Adipocyte (in vitro differentiated cells): Measurements from ENCODE around the gene TSPAN12.
"Not testable (repeated sequence)": the region's sequence is repeated elsewhere in the genome, so short reads cannot be mapped to it uniquely, and the experiment has no call there.

Experiments
- DNase-seq: peaks from one replicate; pipeline ENCODE4 v3.0.0-alpha.2; 2015; ENCODE audit warnings: low read depth
- H3K27me3 ChIP-seq: replicated peaks from 2 replicates; pipeline ENCODE4 v1.7.0; 2013; ENCODE audit warnings: mild to moderate bottlenecking, low read length, moderate library complexity; ENCODE audit not compliant: control insufficient read depth, insufficient read depth
- H3K36me3 ChIP-seq: 2 replicates; pipeline ENCODE4 v1.7.0; 2013; ENCODE audit warnings: low read length, mild to moderate bottlenecking, moderate library complexity; ENCODE audit not compliant: control insufficient read depth, insufficient read depth, severe bottlenecking
- H3K4me1 ChIP-seq: 2 replicates; pipeline ENCODE4 v1.7.0; 2013; ENCODE audit warnings: mild to moderate bottlenecking, low read length, moderate library complexity; ENCODE audit not compliant: control insufficient read depth, insufficient read depth
- H3K4me3 ChIP-seq: 2 replicates; pipeline ENCODE4 v1.7.0; 2013; ENCODE audit warnings: mild to moderate bottlenecking, low read length, moderate library complexity
- H3K9ac ChIP-seq: 2 replicates; pipeline ENCODE4 v1.7.0; 2013; ENCODE audit warnings: mild to moderate bottlenecking, low read length, moderate library complexity
- H3K9me3 ChIP-seq: 2 replicates; pipeline ENCODE4 v1.7.0; 2013; ENCODE audit warnings: mild to moderate bottlenecking, low read length, moderate library complexity; ENCODE audit not compliant: control insufficient read depth

Gene TSPAN12

DNA sequence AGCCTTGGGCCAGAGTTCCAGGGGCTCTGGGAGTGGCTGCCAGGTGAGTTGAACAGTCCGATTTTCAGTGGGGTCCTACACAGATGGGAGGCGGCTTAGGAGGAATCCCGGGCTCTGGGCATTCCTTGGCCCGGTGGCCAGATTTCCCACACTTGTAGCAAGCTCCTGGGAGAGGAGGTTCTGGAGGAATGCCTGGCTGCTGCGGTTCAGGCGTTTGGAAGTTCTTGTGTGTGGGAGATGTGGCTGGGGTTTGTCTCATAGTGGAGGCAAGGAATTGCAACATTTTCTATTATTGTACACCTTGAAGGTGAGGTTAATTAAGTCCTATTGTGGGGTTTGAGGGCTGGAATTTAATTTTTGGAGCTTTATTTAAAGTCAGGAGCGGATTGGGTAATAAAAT, 77.5 kb downstream of the TSPAN12 start:
- not testable (repeated sequence) for H3K4me1 ChIP-seq, H3K27me3 ChIP-seq, H3K9me3 ChIP-seq, H3K9ac ChIP-seq, H3K36me3 ChIP-seq, DNase-seq, H3K4me3 ChIP-seq

DNA sequence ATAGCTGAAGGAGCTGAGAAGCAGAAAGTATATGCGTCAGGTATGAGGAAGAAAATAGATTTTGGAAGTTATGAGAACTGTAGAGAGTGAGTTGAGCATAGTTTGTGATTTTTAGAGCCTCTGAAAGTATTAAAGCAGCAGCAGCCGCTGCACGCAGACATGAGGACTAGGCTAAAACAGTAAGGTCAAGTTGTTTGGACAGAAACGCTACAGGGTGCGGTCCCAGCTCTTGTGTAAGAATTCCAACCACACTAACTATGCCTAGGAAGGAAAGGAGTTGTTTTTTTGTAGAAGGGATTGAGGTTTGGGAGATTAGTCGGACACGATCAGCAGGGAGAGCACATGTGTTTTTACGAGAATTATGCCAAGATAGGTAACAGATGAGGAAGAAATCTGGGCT, 78.9 kb downstream of the TSPAN12 start:
- not testable (repeated sequence) for H3K9ac ChIP-seq, H3K27me3 ChIP-seq, H3K4me3 ChIP-seq, H3K4me1 ChIP-seq, H3K9me3 ChIP-seq, DNase-seq, H3K36me3 ChIP-seq

GRCh38 chr7:120775755-120776154, 82.2 kb downstream of the TSPAN12 start:
- Histone ChIP-seq H3K27me3 (no peaks in the 10 kb centered on the region), H3K4me3 (no peak overlapping the region), H3K36me3 (no peaks in the 10 kb centered on the region), H3K4me1 (no peaks in the 10 kb centered on the region), H3K9ac (no peak overlapping the region), H3K9me3 (no peaks in the 10 kb centered on the region)
- DNase-seq = no peak

DNA sequence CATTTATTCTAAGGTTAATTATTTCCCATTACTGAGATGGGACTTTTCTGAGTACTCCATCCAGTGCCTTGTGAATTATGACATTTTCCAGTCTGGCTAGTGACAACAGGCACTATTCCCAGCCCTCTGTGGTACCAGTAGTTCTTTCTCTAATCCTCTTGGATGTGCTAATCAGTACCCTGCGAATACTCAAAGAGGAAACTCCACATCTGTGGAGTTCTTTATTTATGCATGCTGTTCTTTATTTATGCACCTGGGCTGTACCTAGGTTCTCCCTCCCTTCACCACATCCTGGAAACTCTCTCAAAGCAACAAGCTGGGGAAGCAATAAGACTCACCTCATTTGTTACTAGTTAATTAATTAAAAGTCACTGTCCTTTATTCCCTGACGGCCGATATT, 83.5 kb downstream of the TSPAN12 start:
- Histone ChIP-seq H3K4me1 (no peaks in the 10 kb centered on the region), H3K4me3 (no peak overlapping the region), H3K9ac (no peak overlapping the region), H3K36me3 (no peaks in the 10 kb centered on the region), H3K9me3 (no peaks in the 10 kb centered on the region), H3K27me3 (no peaks in the 10 kb centered on the region)
- DNase-seq = no peak

- H3K36me3 ChIP-seq = no peaks in the 10 kb centered on the region
- no peak overlapping the region for H3K4me3 ChIP-seq
- no peaks in the 10 kb centered on the region for H3K27me3 ChIP-seq
- no peaks in the 10 kb centered on the region for H3K4me1 ChIP-seq
- H3K9me3 ChIP-seq = no peaks in the 10 kb centered on the region
- H3K9ac ChIP-seq = no peak overlapping the region
- DNase-seq = no peak
Measured at GRCh38 chr7:120770206-120770605, 87.7 kb downstream of the TSPAN12 start.

DNA sequence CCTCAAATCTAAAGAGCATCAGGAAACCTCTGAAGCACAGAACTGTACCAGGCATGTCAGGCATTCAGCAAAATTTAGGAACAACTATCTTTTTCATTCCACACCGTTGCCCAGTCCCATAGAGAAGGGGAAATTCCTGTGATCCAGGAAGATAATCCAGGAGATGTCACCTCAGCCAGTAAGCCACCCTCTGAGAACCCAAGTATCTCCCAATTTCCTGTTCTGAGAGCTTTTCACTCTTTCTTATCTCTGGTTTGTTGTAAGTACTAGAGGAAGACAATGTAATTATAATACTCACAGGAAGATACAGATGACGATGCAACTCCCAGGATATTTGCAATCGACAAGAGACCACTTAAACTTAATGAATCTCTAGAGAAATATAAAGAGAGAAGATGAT, 97.1 kb downstream of the TSPAN12 start:
- no peaks in the 10 kb centered on the region for H3K4me1 ChIP-seq
- DNase-seq = no peak
- no peaks in the 10 kb centered on the region for H3K27me3 ChIP-seq
- no peak overlapping the region for H3K9ac ChIP-seq
- H3K9me3 ChIP-seq = no peaks in the 10 kb centered on the region
- no peak overlapping the region for H3K4me3 ChIP-seq
- H3K36me3 ChIP-seq = no peaks in the 10 kb centered on the region

- no peaks in the 10 kb centered on the region for H3K4me1 ChIP-seq
- no peaks in the 10 kb centered on the region for H3K27me3 ChIP-seq
- H3K9ac ChIP-seq = no peak overlapping the region
- DNase-seq = no peak
- H3K9me3 ChIP-seq = no peaks in the 10 kb centered on the region
- no peaks in the 10 kb centered on the region for H3K36me3 ChIP-seq
- no peak overlapping the region for H3K4me3 ChIP-seq
Measured at GRCh38 chr7:120760050-120760449, 97.9 kb downstream of the TSPAN12 start.

GRCh38 chr7:120743128-120743527, 114.8 kb downstream of the TSPAN12 start:
- Histone ChIP-seq H3K27me3 (no peaks in the 10 kb centered on the region), H3K4me3 (no peak overlapping the region), H3K36me3 (no peaks in the 10 kb centered on the region), H3K9me3 (no peaks in the 10 kb centered on the region), H3K4me1 (no peaks in the 10 kb centered on the region), H3K9ac (no peak overlapping the region)
- no peak for DNase-seq

DNA sequence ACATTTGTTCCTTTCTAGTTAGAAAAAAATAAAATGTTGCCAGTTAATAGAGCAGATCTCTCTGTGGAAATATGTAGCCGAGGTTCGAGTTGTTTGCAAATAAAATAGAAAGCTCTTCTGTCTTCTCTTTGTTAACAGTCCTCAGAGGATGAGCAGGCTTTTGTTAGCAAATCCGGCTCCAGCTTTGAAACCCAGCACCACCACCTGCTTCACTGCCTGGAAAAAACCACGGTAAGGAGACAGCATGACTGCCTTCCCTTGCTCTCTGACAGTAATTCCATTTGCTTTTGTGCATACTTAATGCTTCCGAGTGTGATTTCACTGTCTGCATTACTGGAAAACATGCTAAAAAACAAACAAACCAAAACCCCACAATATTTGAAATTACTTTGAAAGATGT, 115.6 kb downstream of the TSPAN12 start:
- no peak for DNase-seq
- Histone ChIP-seq H3K27me3 (no peaks in the 10 kb centered on the region), H3K36me3 (no peaks in the 10 kb centered on the region), H3K4me3 (no peak overlapping the region), H3K4me1 (no peaks in the 10 kb centered on the region), H3K9ac (no peak overlapping the region), H3K9me3 (no peaks in the 10 kb centered on the region)

DNA sequence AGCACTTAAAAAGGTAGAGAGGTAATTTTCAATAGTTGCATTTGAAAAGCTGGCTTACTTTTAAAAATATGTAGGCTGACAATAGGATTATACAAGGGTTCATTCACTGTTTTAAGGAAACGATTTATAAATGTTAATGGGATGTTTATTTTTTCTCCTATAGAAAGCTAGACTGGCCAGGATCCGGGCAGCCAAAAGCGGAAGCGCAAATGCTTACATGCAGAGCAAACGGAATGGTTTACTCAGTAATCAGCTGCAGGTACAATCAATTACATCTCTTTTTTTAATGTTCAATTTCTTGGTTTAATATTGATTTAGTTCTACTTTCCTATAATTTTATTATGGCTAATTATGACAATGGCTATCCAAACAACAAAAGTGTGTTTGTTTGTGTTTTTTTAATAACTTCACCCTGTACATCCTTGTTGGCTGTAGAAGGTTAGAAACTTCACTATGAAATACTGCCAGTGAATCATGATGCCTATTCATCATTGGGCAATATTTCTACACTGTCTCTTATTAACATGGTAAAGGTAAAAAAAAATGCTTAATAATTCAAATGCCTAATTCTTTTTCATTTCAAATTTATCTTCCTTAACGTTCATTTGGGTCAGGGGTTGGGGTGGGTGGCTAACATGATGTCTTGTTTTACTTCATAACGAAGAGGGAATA, 116.4 kb downstream of the TSPAN12 start:
- no peak for DNase-seq
- Histone ChIP-seq H3K9me3 (no peaks in the 10 kb centered on the region), H3K36me3 (no peaks in the 10 kb centered on the region), H3K9ac (no peak overlapping the region), H3K4me1 (no peaks in the 10 kb centered on the region), H3K4me3 (no peak overlapping the region), H3K27me3 (no peaks in the 10 kb centered on the region)

DNA sequence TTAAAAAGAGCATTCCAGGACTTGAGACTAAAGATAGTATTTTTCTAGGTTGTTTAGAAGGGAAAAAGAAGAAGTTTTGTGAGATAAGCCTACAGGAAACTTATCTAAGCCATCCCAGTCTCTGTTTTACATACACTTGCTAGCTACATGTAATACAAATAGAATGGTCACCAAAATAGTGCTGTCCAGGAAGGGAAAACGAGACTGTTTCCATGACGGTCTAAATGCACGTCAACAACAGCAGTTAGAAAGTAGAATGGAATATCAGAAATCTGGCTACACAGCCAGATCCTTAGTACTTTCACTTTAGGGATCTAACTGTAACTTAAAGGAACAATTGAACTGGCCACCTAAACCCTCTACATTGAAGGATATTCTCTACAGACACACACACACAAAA, 117.6 kb downstream of the TSPAN12 start:
- H3K4me1 ChIP-seq = no peaks in the 10 kb centered on the region
- no peaks in the 10 kb centered on the region for H3K27me3 ChIP-seq
- peak overlapping the region; percentile 79 for H3K4me3 ChIP-seq
- no peaks in the 10 kb centered on the region for H3K9me3 ChIP-seq
- DNase-seq = peak; percentile 48
- H3K36me3 ChIP-seq = no peaks in the 10 kb centered on the region
- H3K9ac ChIP-seq = peak overlapping the region; percentile 73

DNA sequence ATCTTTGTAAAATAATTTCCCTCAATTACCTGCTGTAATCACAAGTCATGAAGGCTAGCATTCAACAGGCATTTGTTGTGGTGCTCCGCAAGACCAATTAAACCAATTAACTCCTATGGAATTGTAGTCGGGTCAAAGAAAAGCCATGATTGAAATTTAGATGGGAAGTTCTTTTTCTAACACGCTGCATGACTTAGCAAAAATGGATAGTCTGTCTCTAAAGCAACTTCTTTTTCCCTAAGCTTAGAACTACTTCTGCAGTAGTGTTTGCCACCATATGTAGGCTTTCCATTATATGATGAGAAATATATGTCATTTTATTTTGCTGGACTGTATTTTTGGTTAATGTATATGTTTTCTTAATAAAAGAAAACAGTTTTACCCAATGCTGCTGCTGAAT, 119.1 kb downstream of the TSPAN12 start:
- DNase-seq = no peak
- no peak overlapping the region for H3K4me3 ChIP-seq
- H3K4me1 ChIP-seq = peaks cover 3% of the 10 kb centered on the region
- H3K36me3 ChIP-seq = no peaks in the 10 kb centered on the region
- H3K9me3 ChIP-seq = no peaks in the 10 kb centered on the region
- no peak overlapping the region for H3K9ac ChIP-seq
- H3K27me3 ChIP-seq = no peaks in the 10 kb centered on the region
